ENCODE results near the gene AKAP13. TPM values are rescaled to one million over a fixed set of nuclear protein-coding genes. Genes with fewer than 3 reads are reported as not detected.

AKAP13 gene
- total and polyA plus RNA-seq, 2 donors (not counting 1 experiment from before 2014, with no cell fraction given) = 73.8 to 358 TPM

DNA sequence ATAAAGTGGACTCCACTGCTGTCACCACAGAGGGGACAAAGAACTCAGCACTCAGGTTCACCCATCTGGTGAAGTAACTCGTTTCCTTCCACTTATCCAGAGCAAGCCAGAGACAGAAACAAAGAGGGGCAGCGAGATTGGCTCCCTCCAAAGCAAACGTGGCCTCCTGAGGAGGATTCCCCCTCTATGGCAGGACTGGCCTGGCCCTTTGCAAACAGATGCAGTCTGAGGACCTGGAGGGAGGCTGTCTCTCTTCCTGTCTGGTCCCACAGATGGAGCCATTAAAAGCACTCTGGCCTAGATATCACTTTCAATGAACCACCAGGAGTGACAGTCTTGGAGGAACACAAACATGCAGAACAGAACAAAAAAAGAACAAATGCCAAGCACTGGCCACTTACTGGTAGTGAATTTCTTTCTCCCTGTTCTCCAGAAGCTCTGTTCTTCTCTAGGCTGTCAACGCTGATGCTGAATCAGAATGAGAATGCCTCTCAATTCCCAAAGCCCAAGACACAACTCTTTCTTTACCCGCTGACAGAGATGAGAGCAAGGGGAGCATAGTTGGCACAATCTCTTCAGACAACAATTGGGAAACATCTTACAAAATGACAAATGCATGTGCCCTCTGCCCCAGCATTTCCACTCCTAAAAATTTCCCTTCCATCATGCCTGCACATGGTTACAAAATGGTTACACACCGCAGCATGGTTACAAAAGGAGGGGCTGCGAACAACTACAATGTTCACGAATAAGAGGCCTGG is 400.0 kb downstream of the AKAP13 start:
- no peak overlapping the region for H3K4me3 ChIP-seq (ENCODE audit: control extremely low read depth in 1 of 5, extremely low read depth in 1 of 5, insufficient read depth in 1 of 5, low read depth in 2 of 5, low read length in 4 of 5)
- Mint-ChIP-seq H3K27me3 (no peaks in the 10 kb centered on the region), H3K9me3 (ENCODE audit: insufficient read depth) (no peaks in the 10 kb centered on the region), H3K4me1 (peaks cover 3% of the 10 kb centered on the region), H3K4me3 (no peak overlapping the region), H3K27ac (no peak overlapping the region)
- no peak overlapping the region for H3K27ac ChIP-seq (ENCODE audit: low read length in 2 of 2)
- no peaks in the 10 kb centered on the region for H3K27me3 ChIP-seq (replicated peaks in 1 of 4; ENCODE audit: control extremely low read depth in 1 of 4, control insufficient read depth in 3 of 4, insufficient read depth in 4 of 4, low read length in 3 of 4)
- CTCF ChIA-PET = no interaction called here
- TF ChIP-seq EZH2 (IDR thresholded peaks at IDR 0.05; ENCODE audit: borderline replicate concordance, insufficient read depth, low read depth, low read length, poor library complexity, severe bottlenecking) = no peak
- TF ChIP-seq, protein P1, sequence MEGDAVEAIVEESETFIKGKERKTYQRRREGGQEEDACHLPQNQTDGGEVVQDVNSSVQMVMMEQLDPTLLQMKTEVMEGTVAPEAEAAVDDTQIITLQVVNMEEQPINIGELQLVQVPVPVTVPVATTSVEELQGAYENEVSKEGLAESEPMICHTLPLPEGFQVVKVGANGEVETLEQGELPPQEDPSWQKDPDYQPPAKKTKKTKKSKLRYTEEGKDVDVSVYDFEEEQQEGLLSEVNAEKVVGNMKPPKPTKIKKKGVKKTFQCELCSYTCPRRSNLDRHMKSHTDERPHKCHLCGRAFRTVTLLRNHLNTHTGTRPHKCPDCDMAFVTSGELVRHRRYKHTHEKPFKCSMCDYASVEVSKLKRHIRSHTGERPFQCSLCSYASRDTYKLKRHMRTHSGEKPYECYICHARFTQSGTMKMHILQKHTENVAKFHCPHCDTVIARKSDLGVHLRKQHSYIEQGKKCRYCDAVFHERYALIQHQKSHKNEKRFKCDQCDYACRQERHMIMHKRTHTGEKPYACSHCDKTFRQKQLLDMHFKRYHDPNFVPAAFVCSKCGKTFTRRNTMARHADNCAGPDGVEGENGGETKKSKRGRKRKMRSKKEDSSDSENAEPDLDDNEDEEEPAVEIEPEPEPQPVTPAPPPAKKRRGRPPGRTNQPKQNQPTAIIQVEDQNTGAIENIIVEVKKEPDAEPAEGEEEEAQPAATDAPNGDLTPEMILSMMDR (IDR thresholded peaks at IDR 0.05) = no peak
- no peaks in the 10 kb centered on the region for H3K79me2 ChIP-seq (ENCODE audit: control insufficient read depth, insufficient read depth, low read length)
- ATAC-seq (ENCODE audit: low read depth) = no peak
- H3K4me1 ChIP-seq (ENCODE audit: control insufficient read depth in 2 of 2, insufficient read depth in 2 of 2, low read length in 2 of 2) = peaks cover 1 to 2% of the 10 kb centered on the region in 2 donors
- no peak overlapping the region for H3K9ac ChIP-seq (ENCODE audit: low read length)
- no peak for DNase-seq
- POLR2A ChIA-PET = no interaction called here
- no peak overlapping the region for H3K4me2 ChIP-seq (replicated peaks; ENCODE audit: low read depth, low read length, poor library complexity, severe bottlenecking)
- 87% methylated on average over 8 of the region's 8 CpGs for WGBS (ENCODE audit: insufficient coverage)
- H2AFZ ChIP-seq (ENCODE audit: insufficient read depth, low read depth, low read length, poor library complexity, severe bottlenecking) = no peak overlapping the region
- H3K36me3 ChIP-seq (replicated peaks in 1 of 2; ENCODE audit: control extremely low read depth in 1 of 2, control insufficient read depth in 1 of 2, extremely low read depth in 1 of 2, insufficient read depth in 2 of 2, low read length in 1 of 2) = no peaks in the 10 kb centered on the region
- no peaks in the 10 kb centered on the region for H4K20me1 ChIP-seq (ENCODE audit: control insufficient read depth, insufficient read depth, low read length, poor library complexity, severe bottlenecking)
- intact Hi-C loops (cut with micrococcal nuclease) = no loop called here
- no peaks in the 10 kb centered on the region for H3K9me3 ChIP-seq (ENCODE audit: control extremely low read depth in 1 of 3, control insufficient read depth in 2 of 3, insufficient read depth in 1 of 3, low read length in 2 of 3)

DNA sequence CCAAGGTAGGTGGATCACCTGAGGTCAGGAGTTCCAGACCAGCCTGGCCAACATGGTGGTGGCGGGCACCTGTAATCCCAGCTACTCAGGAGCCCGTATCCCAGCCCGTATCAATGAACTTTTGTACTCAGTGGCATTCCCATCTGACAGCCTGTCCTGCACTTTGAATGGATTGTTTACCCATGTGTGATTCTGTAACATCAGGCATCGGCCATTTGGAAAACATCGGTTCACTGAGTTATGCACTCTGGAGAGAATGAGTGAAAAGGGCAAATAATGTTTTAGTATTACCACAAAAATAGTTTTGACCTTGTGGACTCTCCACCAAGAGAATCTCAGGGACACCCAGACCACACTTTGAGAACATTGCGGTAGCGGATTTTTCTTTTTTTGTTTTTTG is 400.7 kb downstream of the AKAP13 start:
- CTCF ChIA-PET = no interaction called here
- Histone ChIP-seq H3K36me3 (replicated peaks in 1 of 2; ENCODE audit: control extremely low read depth in 1 of 2, control insufficient read depth in 1 of 2, extremely low read depth in 1 of 2, insufficient read depth in 2 of 2, low read length in 1 of 2) (no peaks in the 10 kb centered on the region), H3K27me3 (replicated peaks in 1 of 4; ENCODE audit: control extremely low read depth in 1 of 4, control insufficient read depth in 3 of 4, insufficient read depth in 4 of 4, low read length in 3 of 4) (no peaks in the 10 kb centered on the region), H4K20me1 (ENCODE audit: control insufficient read depth, insufficient read depth, low read length, poor library complexity, severe bottlenecking) (no peaks in the 10 kb centered on the region), H3K4me2 (replicated peaks; ENCODE audit: low read depth, low read length, poor library complexity, severe bottlenecking) (no peak overlapping the region), H3K9me3 (ENCODE audit: control extremely low read depth in 1 of 3, control insufficient read depth in 2 of 3, insufficient read depth in 1 of 3, low read length in 2 of 3) (no peaks in the 10 kb centered on the region), H3K9ac (ENCODE audit: low read length) (no peak overlapping the region), H2AFZ (ENCODE audit: insufficient read depth, low read depth, low read length, poor library complexity, severe bottlenecking) (no peak overlapping the region), H3K27ac (ENCODE audit: low read length in 2 of 2) (no peak overlapping the region), H3K4me3 (ENCODE audit: control extremely low read depth in 1 of 5, extremely low read depth in 1 of 5, insufficient read depth in 1 of 5, low read depth in 2 of 5, low read length in 4 of 5) (no peak overlapping the region), H3K79me2 (ENCODE audit: control insufficient read depth, insufficient read depth, low read length) (no peaks in the 10 kb centered on the region), H3K4me1 (ENCODE audit: control insufficient read depth in 2 of 2, insufficient read depth in 2 of 2, low read length in 2 of 2) (peaks cover 4 to 9% of the 10 kb centered on the region in 2 donors)
- no peak overlapping the region for H3K27ac Mint-ChIP-seq
- 100% methylated on average over 5 of the region's 7 CpGs for WGBS (ENCODE audit: insufficient coverage)
- no peaks in the 10 kb centered on the region for H3K27me3 Mint-ChIP-seq
- H3K9me3 Mint-ChIP-seq (ENCODE audit: insufficient read depth) = no peaks in the 10 kb centered on the region
- DNase-seq (no peak), ATAC-seq (ENCODE audit: low read depth) (no peak)
- POLR2A ChIA-PET = no interaction called here
- intact Hi-C loops (cut with micrococcal nuclease) = no loop called here
- H3K4me3 Mint-ChIP-seq = no peak overlapping the region
- H3K4me1 Mint-ChIP-seq = peaks cover 7% of the 10 kb centered on the region
- TF ChIP-seq EZH2 (IDR thresholded peaks at IDR 0.05; ENCODE audit: borderline replicate concordance, insufficient read depth, low read depth, low read length, poor library complexity, severe bottlenecking) = no peak
- TF ChIP-seq, protein P1 (IDR thresholded peaks at IDR 0.05) = no peak

All from B cell (primary cell).